ENCODE results near the gene VWA2. TPM values are rescaled to one million over a fixed set of nuclear protein-coding genes. Genes with fewer than 3 reads are reported as not detected.

The VWA2 gene
- total RNA-seq, 4 donors from 2014 or later: 2.9 to 5.7 (median 4.9) TPM

DNA sequence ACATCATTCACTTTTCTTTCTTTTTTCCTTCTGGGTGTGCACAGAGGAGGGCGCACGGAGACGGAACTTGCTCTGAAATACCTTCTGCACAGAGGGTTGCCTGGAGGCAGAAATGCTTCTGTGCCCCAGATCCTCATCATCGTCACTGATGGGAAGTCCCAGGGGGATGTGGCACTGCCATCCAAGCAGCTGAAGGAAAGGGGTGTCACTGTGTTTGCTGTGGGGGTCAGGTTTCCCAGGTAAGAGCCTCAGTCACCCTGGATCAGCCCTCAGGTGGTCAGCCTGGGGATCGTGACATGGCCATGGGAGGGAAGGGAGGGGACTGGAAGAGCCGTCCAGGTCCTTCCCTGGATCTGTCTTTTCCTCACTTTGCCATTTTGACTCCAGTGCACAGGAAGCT is 33.6 kb downstream of the VWA2 start:
- DNase-seq: no peak
- no peaks in the 10 kb centered on the region for H3K36me3 ChIP-seq
- intact Hi-C loops (cut with DNase I): no loop called here
- 96 to 98% methylated on average over 6 of the region's 6 CpGs for WGBS, 2 donors
- H3K27me3 ChIP-seq: no peaks in the 10 kb centered on the region
- H3K4me3 ChIP-seq: no peak overlapping the region
- no peaks in the 10 kb centered on the region for H3K9me3 ChIP-seq
- TF ChIP-seq, protein P1, sequence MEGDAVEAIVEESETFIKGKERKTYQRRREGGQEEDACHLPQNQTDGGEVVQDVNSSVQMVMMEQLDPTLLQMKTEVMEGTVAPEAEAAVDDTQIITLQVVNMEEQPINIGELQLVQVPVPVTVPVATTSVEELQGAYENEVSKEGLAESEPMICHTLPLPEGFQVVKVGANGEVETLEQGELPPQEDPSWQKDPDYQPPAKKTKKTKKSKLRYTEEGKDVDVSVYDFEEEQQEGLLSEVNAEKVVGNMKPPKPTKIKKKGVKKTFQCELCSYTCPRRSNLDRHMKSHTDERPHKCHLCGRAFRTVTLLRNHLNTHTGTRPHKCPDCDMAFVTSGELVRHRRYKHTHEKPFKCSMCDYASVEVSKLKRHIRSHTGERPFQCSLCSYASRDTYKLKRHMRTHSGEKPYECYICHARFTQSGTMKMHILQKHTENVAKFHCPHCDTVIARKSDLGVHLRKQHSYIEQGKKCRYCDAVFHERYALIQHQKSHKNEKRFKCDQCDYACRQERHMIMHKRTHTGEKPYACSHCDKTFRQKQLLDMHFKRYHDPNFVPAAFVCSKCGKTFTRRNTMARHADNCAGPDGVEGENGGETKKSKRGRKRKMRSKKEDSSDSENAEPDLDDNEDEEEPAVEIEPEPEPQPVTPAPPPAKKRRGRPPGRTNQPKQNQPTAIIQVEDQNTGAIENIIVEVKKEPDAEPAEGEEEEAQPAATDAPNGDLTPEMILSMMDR (IDR thresholded peaks at IDR 0.05): no peak
- no peak for TF ChIP-seq POLR2A (IDR thresholded peaks at IDR 0.05)
- H3K4me1 ChIP-seq: peaks cover 0 to 17% (median 10%) of the 10 kb centered on the region in 3 donors
- H3K27ac ChIP-seq: no peak overlapping the region

DNA sequence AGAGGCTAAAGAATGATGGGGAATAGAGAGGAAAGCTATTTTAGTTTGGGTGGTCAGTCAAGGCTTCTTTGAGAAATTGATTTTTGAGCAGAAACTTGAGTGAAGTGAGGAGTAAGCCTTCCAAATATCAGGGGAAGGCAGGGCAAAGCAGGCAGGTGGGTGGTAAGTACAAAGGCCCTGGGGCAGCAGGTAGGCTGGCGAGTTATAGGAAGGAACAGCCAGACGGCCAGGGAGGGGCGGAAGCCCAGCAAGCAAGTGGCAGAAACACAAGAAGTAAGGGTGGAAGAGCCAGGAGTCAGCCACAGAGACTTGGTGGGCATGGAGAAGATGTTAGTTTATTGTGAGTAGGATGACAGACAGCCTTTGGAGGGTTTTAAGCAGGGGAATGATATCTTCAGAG is 34.9 kb downstream of the VWA2 start:
- intact Hi-C loops (cut with DNase I): no loop called here
- WGBS, 2 donors: 78 to 80% methylated on average over 3 of the region's 3 CpGs

DNA sequence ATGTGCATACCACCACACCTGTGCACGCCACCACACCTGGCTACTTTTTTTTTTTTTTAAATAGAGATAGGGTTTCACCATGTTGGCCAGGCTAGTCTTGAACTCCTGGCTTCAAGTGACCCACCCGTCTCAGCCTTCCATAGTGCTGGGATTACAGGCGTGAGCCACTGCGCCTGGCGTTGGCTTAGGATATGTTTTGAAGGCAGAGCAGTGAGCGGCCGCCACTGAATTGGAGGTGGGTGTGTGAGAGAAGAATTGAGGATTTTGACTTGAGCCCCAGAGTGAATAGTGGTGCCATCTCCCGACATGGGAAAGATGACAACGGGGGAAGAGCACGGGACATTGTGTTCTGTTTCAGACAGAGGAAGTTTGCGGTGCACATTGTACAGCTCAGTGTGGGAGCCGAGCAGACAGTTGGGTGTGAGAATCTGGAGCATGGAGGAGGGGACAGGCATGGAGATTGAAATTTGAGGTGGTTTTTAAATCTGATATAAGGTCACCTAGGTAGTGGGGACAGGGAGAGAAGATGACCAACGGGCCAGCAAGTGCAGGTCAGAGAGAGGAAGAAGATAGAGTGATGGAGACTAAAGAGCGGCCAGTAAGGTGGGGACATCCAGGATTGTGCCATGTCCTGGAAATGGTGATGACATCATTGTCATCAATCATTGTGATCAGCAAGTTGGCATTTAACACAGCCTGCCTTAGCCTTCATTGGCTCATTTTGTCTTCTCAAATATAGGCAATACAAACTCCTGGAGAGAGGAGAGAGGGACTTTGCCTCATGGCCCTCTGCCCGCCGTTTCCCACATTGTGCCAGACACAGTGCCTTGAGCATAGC is 35.8 kb downstream of the VWA2 start:
- TF ChIP-seq, protein P1 (IDR thresholded peaks at IDR 0.05): no peak
- no peak for TF ChIP-seq POLR2A (IDR thresholded peaks at IDR 0.05)
- DNase-seq: no peak
- H3K9me3 ChIP-seq: no peaks in the 10 kb centered on the region
- no peaks in the 10 kb centered on the region for H3K36me3 ChIP-seq
- no peaks in the 10 kb centered on the region for H3K27me3 ChIP-seq
- 93 to 95% methylated on average over 14 to 16 of the region's 16 CpGs for WGBS, 2 donors
- intact Hi-C loops (cut with DNase I): no loop called here
- H3K4me1 ChIP-seq: peaks cover 0 to 24% (median 10%) of the 10 kb centered on the region in 3 donors
- H3K4me3 ChIP-seq: no peak overlapping the region
- H3K27ac ChIP-seq: no peak overlapping the region

More for the DNA sequence above, 34.9 kb downstream of the VWA2 start:
- H3K4me3 ChIP-seq: no peak overlapping the region
- H3K27ac ChIP-seq: no peak overlapping the region
- H3K4me1 ChIP-seq: peaks cover 0 to 17% (median 10%) of the 10 kb centered on the region in 3 donors
- TF ChIP-seq, protein P1 (IDR thresholded peaks at IDR 0.05): no peak
- TF ChIP-seq POLR2A (IDR thresholded peaks at IDR 0.05): no peak
- no peak for DNase-seq
- H3K36me3 ChIP-seq: no peaks in the 10 kb centered on the region
- no peaks in the 10 kb centered on the region for H3K27me3 ChIP-seq
- H3K9me3 ChIP-seq: no peaks in the 10 kb centered on the region

DNA sequence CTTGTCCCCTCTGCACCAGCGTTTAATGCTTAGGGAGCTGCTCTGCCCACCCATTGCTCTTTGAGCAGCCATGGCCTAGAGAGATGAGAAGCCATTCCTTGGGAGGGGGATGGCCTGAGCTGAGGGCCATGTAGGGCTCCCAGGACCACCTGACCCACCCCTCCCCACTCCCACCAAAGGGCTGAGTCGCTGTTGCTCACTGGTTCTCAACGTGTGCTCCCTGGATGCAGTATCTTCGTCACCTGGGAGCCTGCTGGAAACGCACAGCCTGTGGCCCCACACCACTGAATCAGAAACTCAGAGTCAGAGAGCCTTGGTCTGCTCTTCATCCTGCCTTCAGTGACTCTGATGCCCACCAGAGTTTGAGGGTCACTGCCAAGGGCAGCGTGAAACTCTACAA is 37.0 kb downstream of the VWA2 start:
- Histone ChIP-seq H3K4me3 (no peak overlapping the region), H3K9me3 (no peaks in the 10 kb centered on the region), H3K27ac (no peak overlapping the region), H3K36me3 (no peaks in the 10 kb centered on the region), H3K4me1 (peaks cover 0 to 32% (median 17%) of the 10 kb centered on the region in 3 donors), H3K27me3 (no peaks in the 10 kb centered on the region)
- no peak for DNase-seq
- WGBS, 2 donors: 86 to 97% methylated on average over 2 to 5 of the region's 6 CpGs
- no peak for TF ChIP-seq POLR2A (IDR thresholded peaks at IDR 0.05)
- TF ChIP-seq, protein P1 (IDR thresholded peaks at IDR 0.05): no peak
- intact Hi-C loops (cut with DNase I): no loop called here

GRCh38 chr10:114276671-114277070 is 37.6 kb downstream of the VWA2 start:
- no peaks in the 10 kb centered on the region for H3K36me3 ChIP-seq
- H3K27me3 ChIP-seq: no peaks in the 10 kb centered on the region
- DNase-seq: no peak
- intact Hi-C loops (cut with DNase I): no loop called here
- WGBS, 2 donors: 79 to 84% methylated on average over 5 to 6 of the region's 6 CpGs
- no peaks in the 10 kb centered on the region for H3K9me3 ChIP-seq
- H3K4me1 ChIP-seq: peaks cover 0 to 32% (median 16%) of the 10 kb centered on the region in 3 donors
- no peak overlapping the region for H3K27ac ChIP-seq
- TF ChIP-seq, protein P1 (IDR thresholded peaks at IDR 0.05): no peak
- TF ChIP-seq POLR2A (IDR thresholded peaks at IDR 0.05): no peak
- H3K4me3 ChIP-seq: no peak overlapping the region

Measured in esophagus squamous epithelium (tissue), 5 donors.